NCI-H524 (cell line): ENCODE data around the gene PRKN.
"Not testable (repeated sequence)": the region's sequence is repeated elsewhere in the genome, so short reads cannot be mapped to it uniquely, and the experiment has no call there.

Experiments
- DNase-seq, 2 experiments: peaks; one replicate each; lab custom pipeline; 2025; lab: John Stamatoyannopoulos, UW

Gene PRKN

DNA sequence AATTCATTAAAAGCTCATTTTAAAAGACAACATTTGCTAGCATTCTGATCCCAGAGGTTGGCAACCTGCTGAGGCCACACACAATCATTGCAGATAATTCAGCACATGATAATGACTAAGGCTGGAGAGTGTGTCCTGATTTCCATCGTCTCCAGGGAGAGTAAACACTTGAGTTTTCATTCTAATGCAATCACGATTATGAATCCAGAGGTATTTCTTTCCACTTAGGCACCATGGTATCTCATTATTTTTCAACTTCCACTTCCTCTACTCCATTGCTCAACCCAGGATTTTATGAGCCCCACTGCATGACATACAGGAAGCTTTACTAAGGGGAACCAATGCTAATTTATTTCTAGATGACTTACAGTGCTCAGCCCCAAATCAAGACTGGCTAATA, 1179.9 kb downstream of the PRKN start:
- no peak for DNase-seq

DNA sequence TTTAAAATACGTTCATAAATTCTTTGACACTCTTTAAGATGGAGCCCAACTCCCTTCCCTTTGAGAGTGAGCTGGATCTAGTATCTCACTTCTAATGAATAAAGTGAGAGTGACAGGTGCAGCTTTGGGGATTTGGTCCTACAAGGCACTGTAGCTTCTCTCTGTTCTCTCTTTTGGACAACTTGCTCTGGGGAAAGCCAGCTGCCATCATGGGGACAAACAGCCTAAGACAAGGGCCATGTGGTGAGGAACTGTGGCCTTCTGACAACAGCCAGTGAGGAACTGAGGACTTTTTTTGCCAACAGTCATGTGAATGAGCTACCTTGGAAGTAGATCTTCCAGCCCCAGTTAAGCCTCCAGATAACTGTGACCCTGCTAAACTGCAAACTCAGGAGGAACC, 1180.9 kb downstream of the PRKN start:
- no peak for DNase-seq

DNA sequence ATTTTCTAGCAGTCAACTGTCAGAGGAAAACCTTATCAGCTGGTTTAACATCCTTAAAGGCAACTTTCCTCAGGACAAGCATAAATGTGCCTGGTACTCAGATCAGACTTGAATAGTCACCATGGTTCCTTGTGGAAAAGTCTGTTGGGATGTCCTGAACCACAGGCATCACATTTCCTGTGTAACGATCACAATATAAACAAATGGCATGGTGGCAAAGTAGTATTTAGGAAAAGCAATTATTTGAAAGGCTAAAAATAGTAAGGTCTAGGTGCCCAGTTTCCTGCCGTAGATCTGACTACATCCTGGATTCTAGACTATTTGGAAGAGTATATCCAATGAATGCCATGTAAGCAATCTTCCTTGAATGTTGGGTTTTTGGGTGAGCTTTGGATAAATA, 1181.8 kb downstream of the PRKN start:
- no peak for DNase-seq

DNA sequence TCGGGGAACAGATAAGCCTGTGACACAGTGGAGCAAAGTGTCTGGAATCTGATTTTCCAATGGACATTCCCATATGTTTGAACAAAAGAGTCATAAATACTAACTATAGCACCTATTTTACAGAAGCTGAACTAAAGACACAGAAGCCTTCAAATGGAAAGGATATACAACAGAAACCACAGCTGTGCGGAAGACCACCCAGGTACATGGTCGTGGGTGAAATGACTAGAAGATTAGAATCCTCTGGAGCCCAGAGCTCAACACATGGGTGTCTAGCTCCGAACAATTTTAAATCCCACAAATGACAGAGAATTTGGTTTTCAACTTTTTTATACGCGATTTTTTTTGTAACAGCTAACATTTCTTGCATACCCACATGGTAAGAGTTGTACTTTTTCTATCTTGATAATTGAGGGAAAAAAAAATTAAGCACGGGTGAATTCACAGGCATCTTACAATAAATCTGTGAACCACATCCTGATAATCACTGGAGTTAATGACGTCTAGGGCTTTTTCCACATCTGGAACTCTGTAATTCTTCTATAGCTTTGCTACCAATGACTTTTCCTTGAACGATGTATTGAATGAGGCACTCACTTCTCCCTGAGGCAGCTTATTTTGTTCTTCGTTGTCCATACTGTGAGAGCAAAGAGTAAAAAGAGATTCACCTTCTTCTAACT, 1182.6 kb downstream of the PRKN start:
- no peak for DNase-seq

DNA sequence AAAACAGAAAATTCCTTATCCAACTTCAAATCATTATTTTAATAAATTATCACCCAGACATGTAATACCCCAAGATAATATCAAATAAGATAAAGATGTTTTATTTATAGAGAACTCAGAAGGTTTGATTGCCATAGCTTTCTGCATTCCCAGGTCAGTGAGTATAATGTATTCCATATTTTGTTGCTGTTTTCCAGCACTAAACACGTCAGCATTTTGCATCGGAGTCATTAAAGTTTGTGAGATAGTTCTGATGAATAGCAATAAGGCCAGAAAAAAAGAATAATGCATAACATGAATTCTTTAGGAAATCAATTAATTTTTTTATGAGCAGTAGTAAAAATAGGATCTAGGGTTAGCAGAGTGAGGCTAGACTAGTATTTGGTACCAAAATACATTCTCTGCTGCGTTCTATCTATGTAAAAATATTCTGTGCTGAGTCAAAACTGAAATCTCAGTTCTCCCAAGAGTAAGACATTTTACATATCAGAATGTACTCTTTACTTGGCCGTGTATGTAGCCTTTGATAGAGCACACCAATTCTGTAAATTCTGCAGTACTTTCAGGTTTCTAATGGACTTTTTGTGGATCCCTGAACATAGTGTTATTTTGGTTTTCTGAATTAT, 1183.8 kb downstream of the PRKN start:
- DNase-seq: no peak

DNA sequence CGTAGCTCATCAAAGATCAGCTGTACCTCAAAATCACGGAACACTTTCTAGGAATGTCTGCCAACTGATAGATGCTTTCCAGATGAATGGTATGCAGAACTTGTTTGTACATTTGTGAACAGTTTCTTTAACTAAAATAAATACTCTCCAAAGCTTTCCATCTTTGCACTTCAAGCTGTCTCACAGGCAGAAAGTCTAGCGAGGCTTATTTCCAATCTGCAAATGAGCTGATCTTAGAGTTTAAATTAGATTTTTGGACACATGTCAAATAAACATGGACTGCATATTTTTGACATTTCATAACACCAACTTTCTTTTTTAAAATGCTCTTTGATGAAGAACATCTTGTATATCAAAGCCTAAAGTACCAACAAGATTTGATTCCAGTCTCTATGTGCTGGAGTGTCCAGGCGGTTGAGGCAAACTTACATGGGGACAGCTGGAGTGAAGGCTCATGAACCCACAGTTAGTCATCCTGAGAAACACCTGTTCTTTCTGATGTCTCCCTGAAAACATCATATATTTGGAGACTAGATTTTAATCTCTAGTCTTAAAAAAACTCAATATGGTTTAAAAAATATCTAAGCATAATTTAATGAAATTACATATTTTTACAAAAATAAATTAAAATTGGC, 1185.1 kb downstream of the PRKN start:
- no peak for DNase-seq

DNA sequence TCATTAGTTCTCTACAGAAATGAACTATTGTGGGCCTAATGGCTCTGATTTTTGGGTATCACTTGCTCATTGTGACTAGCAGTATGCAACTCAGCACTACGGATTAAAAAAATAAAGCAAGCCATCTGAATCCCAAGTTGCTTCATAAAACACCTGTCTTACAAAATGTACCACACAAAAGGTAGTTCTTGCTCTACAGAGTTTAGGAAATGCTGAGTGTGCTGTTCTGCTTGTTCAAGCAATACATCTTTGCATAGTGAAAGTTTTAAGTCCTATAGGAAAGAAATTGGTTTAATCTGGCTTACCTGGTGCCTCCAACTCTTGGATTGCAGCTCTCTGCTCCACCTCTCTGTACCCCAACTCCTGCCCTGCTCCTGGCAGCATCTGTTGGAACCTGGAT, 1187.0 kb downstream of the PRKN start:
- no peak for DNase-seq

DNA sequence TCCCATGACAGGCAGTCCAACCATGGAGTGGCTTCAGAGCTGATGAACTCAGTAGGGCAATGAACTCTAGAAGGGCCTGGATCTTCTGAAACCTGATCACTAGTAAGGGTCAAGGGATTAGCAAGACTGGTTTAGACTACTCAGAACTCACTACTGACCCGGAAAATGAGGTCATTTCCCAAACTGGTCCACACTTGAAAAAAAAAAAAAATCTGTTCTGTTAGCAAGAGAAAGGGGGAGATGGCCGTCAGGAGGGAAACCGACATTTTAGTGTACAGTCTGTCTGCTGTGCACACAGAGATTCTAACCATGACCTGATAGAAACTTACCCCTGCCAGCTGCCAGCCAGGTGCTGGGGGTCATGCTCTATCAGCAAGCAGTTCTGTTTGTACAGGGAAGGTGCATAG, 1191.3 kb downstream of the PRKN start:
- no peak for DNase-seq

DNA sequence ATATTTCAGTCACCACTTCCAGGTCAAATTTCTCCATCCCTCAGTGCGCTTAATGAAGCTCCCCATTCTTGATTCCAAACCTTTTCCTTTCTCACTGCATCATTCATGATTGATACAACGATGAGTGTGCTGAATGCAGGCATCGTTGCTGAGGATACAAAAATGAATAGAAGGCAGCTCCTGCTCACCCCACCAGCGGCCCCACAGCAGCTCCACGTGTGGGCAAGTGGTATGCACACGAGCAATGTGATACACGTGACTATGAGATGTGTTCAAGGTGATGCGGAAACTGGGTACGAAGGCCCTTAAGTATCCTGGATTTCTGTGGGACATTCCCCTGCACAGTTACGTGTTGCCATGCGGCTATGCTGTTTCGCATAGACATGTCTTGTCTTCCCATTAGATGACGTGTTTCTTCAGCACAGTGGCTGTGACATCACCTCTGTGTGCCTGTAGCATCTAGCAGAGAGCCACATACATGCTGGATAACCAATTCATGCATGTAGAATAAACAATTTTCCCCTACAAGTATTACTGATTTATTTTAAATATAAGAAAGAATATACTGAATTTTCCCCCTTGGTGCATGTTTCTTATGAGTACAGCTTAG, 1193.2 kb downstream of the PRKN start:
- DNase-seq: no peak

DNA sequence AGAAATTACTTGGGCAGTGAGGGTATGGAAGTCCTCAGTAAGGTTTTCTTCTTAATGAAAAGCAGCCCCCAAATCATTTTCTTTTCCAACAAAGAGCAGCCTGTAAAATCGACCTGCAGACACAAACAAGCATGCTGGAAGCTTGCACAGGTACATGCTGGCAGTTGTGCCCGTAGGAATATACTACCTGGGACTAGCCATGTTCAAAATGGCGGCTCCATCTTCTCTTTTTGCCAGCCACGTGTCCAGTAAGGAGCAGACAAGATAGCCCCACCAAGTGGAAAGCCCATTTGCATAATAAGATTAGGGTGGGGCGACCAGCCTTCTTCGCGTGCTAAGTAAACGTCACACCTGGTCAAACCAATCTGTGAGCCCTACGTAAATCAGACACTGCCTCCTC, 1194.3 kb downstream of the PRKN start:
- no peak for DNase-seq

DNA sequence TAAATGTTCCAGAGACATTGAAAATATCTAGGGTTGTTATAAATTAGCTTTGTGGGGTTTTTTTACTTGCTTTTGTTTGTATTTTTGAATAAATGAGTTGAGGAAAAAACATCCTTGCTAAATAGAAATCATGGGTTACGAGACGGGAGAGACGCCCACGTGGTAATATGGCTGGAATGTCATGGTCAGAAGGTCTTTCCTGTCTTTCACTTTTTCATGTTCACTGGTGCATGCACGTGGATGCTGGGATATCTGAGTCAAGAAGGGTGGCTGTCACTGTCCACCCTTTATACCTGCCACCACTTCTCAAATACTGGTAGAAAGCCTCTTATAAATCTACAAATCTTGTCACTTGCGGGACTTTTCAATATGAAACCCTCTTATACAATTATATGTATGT, 1195.0 kb downstream of the PRKN start:
- no peak for DNase-seq

DNA sequence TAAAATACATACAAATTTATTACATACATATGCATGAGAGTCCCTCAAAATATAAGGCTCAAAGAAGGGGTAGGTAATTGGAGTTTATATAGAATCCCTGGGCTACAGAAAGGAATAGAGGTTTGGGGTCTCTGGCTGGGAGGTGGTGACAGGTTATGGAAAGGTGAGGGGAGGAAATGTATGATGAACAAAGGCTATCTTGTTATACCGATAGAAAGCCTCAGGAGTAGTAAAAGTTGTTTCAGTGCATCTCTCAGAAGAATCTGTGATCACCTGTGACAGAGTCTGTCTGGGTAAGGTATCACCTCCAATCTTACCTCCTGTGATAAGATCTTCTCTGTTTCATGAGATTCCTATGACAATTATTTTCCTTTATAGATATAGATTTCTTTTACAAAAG, 1200.8 kb downstream of the PRKN start:
- DNase-seq: no peak

DNA sequence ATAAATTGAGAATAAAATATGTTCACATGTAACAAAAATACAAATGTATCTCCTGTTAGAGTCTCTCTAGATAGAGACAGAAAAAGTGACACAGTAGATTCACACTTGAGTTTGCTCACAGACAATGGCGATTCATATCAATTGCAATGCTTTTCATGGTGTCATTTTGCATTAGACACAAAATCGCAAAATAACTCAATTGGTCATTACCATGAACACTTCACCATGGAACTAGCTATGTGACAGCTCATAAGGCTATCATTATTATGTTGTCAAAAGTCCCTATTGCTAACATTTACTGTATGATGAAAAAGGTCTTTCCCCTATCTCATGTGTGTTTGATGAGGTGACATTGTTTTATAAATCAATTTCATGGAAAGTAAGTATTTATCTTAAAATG, 1204.2 kb downstream of the PRKN start:
- DNase-seq: no peak

DNA sequence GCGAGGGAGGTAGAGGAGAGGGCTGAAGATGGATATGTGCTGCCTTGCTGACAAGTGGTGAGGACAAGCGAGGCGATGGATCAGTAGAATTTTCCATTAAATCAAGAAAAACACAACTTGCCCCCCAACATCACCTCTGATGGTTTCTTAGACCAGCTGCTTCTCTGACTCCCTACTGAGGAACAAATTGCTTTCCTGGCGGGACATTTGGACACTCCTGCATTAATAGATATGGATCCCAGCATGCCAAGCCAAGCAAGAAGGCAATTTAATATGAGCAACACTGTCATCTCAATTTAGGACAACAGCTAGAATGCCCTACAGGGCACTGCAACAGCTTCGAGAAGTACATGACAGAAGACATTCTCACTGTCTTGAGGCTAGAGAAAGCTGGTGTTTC, 1205.3 kb downstream of the PRKN start:
- no peak for DNase-seq

DNA sequence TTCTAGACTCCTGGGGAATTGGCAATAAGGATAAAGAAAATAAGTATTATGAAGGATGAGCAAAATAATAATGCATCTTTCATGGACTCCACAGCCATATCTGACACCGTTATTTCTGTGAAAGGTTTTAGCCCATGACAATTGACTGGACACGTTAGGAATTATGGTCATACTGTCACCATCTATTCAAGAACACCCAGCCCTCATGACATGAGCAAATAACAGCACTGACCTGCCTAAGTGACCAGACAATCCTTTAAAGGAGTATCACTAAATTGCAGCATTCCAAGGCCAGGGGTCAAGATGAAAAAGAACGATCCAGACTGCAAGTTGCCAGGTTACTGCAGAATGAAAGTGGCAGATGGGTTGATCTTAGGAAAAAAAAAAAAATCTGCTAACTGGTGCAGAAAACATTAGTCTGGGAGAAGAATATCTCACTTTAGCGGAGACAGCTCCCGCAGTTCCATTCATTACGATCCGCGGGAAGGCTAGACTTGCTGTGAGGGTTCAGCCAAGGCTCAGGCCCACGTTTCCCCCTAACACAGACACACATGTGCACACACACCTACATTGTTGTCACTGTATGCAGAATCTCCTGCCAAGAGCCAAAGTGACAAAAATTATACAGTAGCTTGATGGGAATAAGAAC, 1216.0 kb downstream of the PRKN start:
- no peak for DNase-seq

DNA sequence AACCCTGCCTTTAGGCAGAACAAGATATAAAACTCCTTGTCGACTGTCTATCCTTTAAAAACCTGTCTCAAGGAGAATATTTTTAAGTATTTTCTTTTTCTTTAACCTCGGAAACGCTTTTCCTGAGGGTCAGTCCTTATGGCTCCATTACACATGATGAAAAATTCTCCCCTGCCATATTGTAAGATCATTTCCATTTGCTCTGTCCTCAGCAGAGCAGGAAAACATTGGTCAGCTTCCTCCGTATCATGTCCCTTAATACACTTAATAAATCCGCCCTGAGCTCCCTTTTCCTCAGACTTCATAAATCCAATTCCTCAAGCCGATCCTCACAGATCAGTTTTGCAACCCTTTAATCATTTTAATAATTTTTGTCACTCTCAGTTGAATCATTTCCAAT, 1219.2 kb downstream of the PRKN start:
- no peak for DNase-seq

DNA sequence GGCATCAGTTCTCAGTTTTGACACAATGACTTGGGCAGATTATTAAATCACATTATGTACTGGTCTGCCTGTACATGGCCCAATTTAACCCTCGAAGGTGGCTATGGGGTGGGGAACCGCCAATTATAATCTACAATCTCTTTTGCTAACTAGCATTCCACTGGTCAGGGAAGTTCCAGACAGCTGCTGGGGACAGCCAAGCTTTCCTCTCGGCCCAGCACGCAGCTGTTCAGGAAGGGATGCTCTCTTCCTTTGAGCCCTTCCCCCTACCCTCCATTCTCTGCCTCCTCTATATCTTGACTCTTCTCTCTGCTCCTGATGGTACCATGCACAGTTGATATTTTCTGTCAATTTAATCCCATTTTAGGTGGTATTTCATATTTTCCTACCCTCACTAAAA, 1220.2 kb downstream of the PRKN start:
- no peak for DNase-seq

DNA sequence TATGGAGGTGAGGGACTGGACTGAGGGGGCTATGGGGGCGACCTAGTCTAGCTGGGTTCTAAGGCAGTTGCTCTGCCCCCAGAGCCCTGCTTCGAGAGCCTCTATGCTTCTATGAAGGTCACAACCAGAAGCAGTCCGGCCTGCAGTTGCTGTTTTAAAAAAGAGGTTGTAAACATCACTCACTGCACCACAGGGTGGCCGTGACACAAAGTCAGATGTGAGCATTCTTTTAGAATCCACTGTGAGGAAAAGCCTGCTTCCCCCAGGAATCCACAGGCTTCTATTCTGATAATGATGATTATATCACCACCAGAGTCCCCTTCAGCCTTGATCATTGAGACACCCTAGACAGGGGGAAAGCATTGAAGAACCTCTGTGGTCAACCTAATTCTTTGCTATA, 1224.0 kb downstream of the PRKN start:
- no peak for DNase-seq

DNA sequence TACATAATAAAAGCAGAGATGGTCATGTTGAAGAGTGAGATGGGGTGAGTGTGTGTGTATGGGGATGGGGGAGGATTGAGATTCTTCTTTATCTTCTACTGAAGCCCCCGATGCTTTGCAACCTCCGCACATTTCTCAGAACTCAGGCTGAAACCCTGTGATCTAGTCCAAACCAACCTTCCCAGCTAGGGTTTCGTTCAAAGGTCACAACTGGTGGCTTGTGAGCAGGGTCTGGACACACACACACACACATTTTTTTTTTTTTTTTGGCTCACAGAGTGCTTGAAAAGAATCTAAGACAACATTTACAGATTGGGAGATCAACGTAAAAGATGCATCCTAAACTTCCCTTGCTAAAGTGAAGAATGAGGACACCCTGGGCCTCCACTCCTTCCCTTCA, 1228.7 kb downstream of the PRKN start:
- DNase-seq: no peak

DNA sequence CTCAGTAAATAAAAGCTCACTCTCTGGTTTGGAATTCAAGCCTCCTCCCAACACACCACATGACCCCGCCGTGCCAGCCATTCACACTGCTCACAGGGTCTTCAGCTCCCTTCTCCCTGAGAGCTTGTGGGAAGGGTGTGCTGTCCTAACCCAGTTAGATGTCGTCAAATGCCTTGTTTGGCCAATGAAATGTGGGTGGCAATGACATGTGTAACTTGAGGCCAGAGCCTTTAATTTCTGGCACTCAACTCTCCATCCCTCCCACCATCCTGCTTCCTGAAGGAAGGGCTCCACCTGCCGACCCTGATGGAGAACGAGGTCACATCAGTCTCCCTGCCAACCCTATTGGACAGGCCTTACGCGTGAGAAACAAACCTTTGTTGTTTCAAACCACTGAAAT, 1229.2 kb downstream of the PRKN start:
- peak; percentile 77 to 86 for DNase-seq

DNA sequence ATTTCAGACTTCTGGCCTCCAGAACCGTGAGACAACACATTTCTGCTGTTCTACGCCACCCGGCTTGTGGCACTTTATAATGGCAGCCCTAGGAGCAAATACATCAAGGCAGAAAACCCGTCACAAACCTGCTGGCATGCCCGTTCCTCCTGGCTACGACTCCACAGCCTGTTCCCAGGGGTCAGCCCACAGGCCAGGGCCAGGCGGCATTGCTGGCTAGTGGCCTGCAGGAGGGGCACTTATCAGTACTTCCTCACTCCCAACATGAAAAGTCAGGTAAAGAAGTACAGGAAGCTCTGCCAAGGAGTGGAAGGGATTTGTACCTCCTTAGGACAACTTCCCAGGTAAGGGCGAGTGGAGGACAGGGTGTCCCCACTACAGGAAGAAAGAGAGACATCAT, 1230.6 kb downstream of the PRKN start:
- DNase-seq: no peak

DNA sequence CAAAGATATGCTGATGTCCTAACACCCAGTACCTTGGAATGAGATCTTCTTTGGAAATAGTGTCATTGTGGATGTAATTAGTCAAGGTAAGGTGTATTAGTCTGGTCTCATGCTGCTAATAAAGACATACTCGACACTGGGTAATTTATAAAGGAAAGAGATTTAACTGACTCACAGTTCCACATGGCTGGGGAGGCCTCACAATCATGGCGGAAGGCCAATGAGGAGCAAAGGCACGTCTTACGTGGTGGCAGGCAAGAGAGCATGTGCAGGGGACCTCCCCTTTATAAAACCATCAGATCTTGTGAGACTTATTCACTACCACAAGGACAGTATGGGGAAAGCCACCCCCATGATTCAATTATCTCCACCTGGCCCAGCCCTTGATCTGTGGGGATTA, 1231.3 kb downstream of the PRKN start:
- DNase-seq: not testable (repeated sequence)

DNA sequence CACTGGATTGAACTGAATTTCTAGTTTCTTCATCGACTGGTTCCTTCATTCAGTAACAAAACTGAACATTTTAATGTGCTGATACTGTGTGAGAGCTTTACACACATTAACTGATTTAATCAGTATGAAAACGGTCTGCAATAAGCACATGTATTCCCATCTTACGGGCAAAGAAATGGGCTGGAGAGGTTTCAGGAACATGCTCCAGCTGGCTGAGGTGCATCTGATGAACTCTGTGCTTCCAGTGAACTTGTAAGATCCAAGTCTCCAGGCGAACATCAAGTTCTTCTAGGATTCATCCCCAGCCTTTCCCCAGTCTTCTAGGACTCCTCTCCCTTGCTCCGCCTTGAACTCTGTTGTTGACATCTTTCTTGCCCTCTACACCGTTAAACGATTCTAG, 1233.0 kb downstream of the PRKN start:
- DNase-seq: no peak
